ENCODE data around the gene THPO. TPM values are rescaled to one million over a fixed set of nuclear protein-coding genes. Genes with fewer than 3 reads are reported as not detected.
A peak's percentile ranks its signal among the peaks of the same experiment; 100 is the strongest.

Gene THPO
- total RNA-seq, 1 donor from 2014 or later: not detected

DNA sequence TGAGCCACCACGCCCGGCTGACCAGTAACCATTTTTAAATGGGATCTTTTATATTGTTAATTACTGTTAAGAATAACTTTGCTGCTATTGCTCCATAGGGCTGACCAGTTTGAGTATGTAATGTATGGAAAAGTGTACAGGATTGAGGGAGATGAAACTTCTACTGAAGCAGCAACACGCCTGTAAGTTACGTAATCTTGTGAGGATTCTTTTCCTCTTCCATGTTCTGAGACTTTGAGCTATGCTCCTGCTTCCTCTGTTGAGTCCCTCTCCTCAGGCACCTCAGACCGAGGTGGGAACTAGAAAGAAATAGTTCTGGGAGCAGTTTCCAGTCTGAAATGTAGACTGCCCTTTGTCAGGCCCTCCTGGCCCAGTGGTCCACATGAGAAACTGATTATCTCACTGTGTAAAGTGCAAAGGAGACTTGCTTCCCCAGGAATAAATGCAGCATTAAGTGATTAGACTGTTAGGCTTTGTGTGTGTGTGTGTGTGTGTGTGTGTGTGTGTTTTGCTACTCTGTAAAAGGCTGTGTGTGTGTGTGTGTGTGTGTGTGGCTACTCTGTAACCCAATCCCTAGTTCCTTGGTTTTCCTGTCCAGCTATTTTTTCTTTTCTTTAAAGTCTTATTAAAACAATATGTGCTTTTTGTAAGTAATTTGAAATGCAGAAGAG lies 11.3 kb downstream of the THPO start:
- H3K4me3 Mint-ChIP-seq: no peak overlapping the region
- intact Hi-C loops (cut with micrococcal nuclease): no loop called here
- peaks cover 21% of the 10 kb centered on the region for H3K4me1 Mint-ChIP-seq
- no peak overlapping the region for H3K27ac Mint-ChIP-seq
- TF ChIP-seq, protein P1, sequence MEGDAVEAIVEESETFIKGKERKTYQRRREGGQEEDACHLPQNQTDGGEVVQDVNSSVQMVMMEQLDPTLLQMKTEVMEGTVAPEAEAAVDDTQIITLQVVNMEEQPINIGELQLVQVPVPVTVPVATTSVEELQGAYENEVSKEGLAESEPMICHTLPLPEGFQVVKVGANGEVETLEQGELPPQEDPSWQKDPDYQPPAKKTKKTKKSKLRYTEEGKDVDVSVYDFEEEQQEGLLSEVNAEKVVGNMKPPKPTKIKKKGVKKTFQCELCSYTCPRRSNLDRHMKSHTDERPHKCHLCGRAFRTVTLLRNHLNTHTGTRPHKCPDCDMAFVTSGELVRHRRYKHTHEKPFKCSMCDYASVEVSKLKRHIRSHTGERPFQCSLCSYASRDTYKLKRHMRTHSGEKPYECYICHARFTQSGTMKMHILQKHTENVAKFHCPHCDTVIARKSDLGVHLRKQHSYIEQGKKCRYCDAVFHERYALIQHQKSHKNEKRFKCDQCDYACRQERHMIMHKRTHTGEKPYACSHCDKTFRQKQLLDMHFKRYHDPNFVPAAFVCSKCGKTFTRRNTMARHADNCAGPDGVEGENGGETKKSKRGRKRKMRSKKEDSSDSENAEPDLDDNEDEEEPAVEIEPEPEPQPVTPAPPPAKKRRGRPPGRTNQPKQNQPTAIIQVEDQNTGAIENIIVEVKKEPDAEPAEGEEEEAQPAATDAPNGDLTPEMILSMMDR (IDR thresholded peaks at IDR 0.05): no peak
- ChIA-PET CTCF (interaction anchor here (0.5 to 1.1 kb wide), 2 partner anchors 194 to 437 kb away, joined by 3 read pairs; partner anchors contain the start of gene EPHB3), POLR2A (no interaction called here)
- DNase-seq: no peak
- H3K36me3 Mint-ChIP-seq (ENCODE audit: low read depth): peaks cover 51% of the 10 kb centered on the region
- no peaks in the 10 kb centered on the region for H3K27me3 Mint-ChIP-seq
- no peaks in the 10 kb centered on the region for H3K9me3 Mint-ChIP-seq
- ATAC-seq (ENCODE audit: low read depth): no peak

DNA sequence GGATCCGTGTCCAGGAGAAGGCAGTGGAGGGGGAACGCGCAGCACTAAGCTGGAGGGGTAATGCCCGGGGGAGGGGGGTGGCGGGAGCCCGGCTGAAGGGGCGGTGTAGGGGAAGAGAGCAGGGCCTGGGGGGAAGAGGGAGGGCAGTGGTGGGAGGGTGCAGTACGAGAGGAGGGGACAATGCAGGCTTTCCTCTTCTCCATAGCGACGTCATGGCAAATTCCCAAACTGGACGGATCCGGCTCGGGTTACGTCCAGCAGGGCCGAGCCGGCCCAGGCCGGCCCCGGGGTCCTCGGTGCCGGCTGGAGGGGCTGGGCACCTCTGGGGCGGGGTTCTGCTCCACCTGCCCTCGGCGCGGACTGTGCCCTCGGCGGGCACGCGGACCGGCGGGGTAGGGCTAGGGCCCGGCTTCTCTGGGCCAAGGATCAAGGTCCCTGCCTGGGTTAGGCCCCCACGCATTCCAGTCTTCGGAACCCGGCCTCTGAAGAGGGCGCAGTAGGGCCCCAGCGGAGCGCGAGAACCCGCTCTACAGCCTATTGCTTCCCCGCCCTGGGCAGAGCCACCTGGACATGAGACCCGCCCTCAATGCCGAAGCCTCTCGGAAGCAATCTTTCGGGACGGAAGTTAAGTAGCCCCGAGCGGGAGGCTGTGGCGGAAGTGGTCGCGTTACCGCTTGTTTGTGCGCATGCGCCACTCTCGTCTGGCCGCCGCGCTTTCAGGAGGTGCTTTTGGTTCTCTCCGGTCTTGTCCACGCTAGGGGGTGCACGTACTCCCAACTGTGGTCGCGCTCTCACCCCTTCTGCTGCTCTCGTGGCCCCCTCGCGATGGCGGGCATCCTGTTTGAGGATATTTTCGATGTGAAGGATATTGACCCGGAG lies 15.1 kb downstream of the THPO start:
- peak; percentile 86 for ATAC-seq (ENCODE audit: low read depth)
- DNase-seq: peak; percentile 93
- Mint-ChIP-seq H3K36me3 (ENCODE audit: low read depth) (peaks cover 32% of the 10 kb centered on the region), H3K9me3 (no peaks in the 10 kb centered on the region), H3K4me3 (peak overlapping the region; percentile 96), H3K4me1 (peaks cover 25% of the 10 kb centered on the region), H3K27ac (peak overlapping the region; percentile 95), H3K27me3 (no peaks in the 10 kb centered on the region)
- POLR2A ChIA-PET: interaction anchor here (0.5 to 1.3 kb wide), 12 partner anchors 10 to 425 kb away, joined by 3 to 7 read pairs (median 4); partner anchors contain the start of genes ABCF3, DVL3 and EIF2B5
- intact Hi-C loops (cut with micrococcal nuclease): loop anchor here (1.0 to 5.0 kb wide), 15 partner anchors 9 to 726 kb away; partner anchors contain the start of genes ABCC5, ABCF3, EEF1AKMT4 and EIF4G1
- TF ChIP-seq, protein P1 (IDR thresholded peaks at IDR 0.05): no peak
- CTCF ChIA-PET: interaction anchor here (1.2 to 1.7 kb wide), 2 partner anchors 9 to 151 kb away, joined by 5 to 8 read pairs; no protein-coding TSS in a partner anchor

DNA sequence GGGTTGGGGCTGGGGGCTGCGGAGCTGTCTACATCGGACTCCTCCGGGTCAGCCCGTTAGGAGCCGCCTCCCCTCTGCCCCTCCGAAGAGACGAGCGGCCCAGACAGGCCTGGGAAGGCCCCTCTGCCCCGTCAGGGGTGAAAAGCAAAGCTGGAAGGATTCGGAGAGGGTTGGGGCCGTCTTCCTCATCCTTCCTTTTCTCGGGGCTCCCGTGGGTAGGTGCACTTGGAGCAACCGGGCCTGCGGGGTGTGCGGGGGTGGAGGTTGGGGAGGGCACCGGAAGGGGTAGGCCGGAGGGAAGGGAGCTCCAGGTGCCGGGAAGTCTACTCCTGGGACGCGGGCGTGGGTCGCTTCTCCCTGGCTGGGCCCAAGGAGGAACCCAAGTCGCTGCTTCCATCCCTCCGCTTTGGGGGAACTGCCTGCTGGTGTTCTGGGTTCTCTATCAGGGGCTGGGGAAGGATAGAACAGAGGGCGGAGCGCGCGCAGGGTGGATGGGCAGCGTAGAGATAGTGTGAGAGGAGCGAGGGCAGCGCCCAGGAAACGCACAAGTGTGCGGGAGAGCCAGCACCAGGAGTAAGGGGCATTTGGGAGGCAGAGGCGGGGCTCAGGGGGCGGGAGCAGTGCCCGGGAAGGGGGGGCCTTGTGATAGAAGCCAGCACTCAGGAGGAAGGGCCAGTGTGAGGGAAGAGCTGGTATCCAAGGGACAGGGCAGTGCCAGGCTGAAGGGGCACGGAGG lies 15.9 kb downstream of the THPO start:
- H3K9me3 Mint-ChIP-seq: no peaks in the 10 kb centered on the region
- ChIA-PET CTCF (interaction anchor here (1.1 kb wide), 1 partner anchor 151 kb away, joined by 4 read pairs; no protein-coding TSS in a partner anchor), POLR2A (interaction anchor here (0.6 to 1.3 kb wide), 9 partner anchors 11 to 426 kb away, joined by 3 to 7 read pairs (median 4); partner anchors contain the start of genes ABCF3, DVL3 and EIF2B5)
- peak overlapping the region; percentile 96 for H3K4me3 Mint-ChIP-seq
- H3K4me1 Mint-ChIP-seq: peaks cover 25% of the 10 kb centered on the region
- ATAC-seq (ENCODE audit: low read depth) (peak; percentile 9), DNase-seq (peak; percentile 62)
- H3K27ac Mint-ChIP-seq: peak overlapping the region; percentile 90
- TF ChIP-seq, protein P1 (IDR thresholded peaks at IDR 0.05): no peak
- H3K27me3 Mint-ChIP-seq: no peaks in the 10 kb centered on the region
- intact Hi-C loops (cut with micrococcal nuclease): loop anchor here (1.0 to 5.0 kb wide), 10 partner anchors 63 to 725 kb away; partner anchors contain the start of genes ABCC5, ABCF3, KLHL24 and MAGEF1
- peaks cover 25% of the 10 kb centered on the region for H3K36me3 Mint-ChIP-seq (ENCODE audit: low read depth)

DNA sequence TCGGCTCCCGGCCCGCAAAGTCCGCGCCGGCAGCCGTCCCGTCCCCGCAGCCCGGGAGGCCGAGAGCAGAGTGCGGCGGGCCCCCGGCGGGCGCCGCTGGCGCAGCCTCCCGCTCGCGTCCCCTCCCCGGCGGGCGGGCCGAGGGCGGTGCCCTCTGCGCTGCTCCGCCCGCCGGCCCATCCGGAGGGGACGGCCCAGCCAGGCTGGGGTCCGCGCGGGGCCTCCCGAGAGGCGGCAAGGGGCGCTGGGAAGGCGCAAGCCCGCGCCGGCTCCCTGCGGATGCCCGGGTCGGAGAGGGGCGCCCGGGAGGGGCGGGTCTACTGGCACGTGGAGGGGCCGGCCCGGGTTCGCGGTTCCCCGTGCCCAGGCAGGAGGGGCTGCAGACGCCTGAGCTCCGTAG lies 16.5 kb downstream of the THPO start, which contains the start of the genes CLCN2 and POLR2H:
CLCN2 (minus strand) TSS at position 74 of the 400 bp plus-strand sequence. CDS start 126 bp downstream, outside the sequence.
POLR2H (plus strand) TSS at position 179 of the 400 bp plus-strand sequence. CDS start 1,783 bp downstream, outside the sequence.
- ATAC-seq (ENCODE audit: low read depth) (peak; percentile 36), DNase-seq (no peak)
- Mint-ChIP-seq H3K4me3 (peak within 1 kb of the TSS; percentile 96), H3K27me3 (no peaks in the 10 kb centered on the region), H3K9me3 (no peaks in the 10 kb centered on the region), H3K27ac (peak within 1 kb of the TSS; percentile 90), H3K36me3 (ENCODE audit: low read depth) (peaks cover 19% of the 10 kb centered on the region), H3K4me1 (peaks cover 25% of the 10 kb centered on the region)
- ChIA-PET POLR2A (interaction anchor here (0.8 kb wide), 1 partner anchor 24 kb away, joined by 3 read pairs; no protein-coding TSS in a partner anchor), CTCF (interaction anchor here (1.1 kb wide), 1 partner anchor 152 kb away, joined by 4 read pairs; no protein-coding TSS in a partner anchor)
- intact Hi-C loops (cut with micrococcal nuclease): loop anchor here (5.0 kb wide), 4 partner anchors 351 to 724 kb away; partner anchors contain the start of genes KLHL24 and MAGEF1
- TF ChIP-seq, protein P1 (IDR thresholded peaks at IDR 0.05): no peak
